Esophagus muscularis mucosa (tissue), 4 donors: Measurements from ENCODE around the gene RABEP1.
"Not testable (repeated sequence)": the region's sequence is repeated elsewhere in the genome, so short reads cannot be mapped to it uniquely, and the experiment has no call there.

Experiments
- CTCF ChIP-seq, 3 experiments: fragments of 200-600 bp in 2 of 3; fragments of 450-650 bp in 1 of 3; sonication (generic) in 2 of 3; IDR thresholded peaks; one replicate each; pipeline ENCODE4 v1.5.1; 2017 to 2019; ENCODE audit warnings: antibody characterized with exemption in 3 of 3, mild to moderate bottlenecking in 2 of 3, moderate library complexity in 1 of 3
- EP300 ChIP-seq: sonication (generic); formaldehyde crosslinking; IDR thresholded peaks from one replicate; pipeline ENCODE4 v1.6.1; 2017; ENCODE audit warnings: antibody characterized with exemption
- POLR2A ChIP-seq: fragments of 450-650 bp; IDR thresholded peaks from one replicate; pipeline ENCODE4 v1.6.1; 2017; ENCODE audit warnings: antibody characterized with exemption, moderate library complexity, mild to moderate bottlenecking, low read depth
- POLR2AphosphoS5 ChIP-seq, 2 donors: sonication (generic); formaldehyde crosslinking; IDR thresholded peaks; one replicate each; pipeline ENCODE4 v1.6.1; 2017; ENCODE audit warnings: antibody characterized with exemption in 2 of 2

GRCh38 chr17:5233492-5233891 is 48.6 kb upstream of the RABEP1 start:
- TF ChIP-seq CTCF (IDR thresholded peaks at IDR 0.05); EP300; POLR2A; POLR2AphosphoS5 (IDR thresholded peaks at IDR 0.05): not testable (repeated sequence)
